Caco-2 (cell line): ENCODE measurements around the gene CCDC3. TPM values are rescaled to one million over a fixed set of nuclear protein-coding genes. Genes with fewer than 3 reads are reported as not detected.
"Not testable (repeated sequence)": the region's sequence is repeated elsewhere in the genome, so short reads cannot be mapped to it uniquely, and the experiment has no call there.

Experiments
- BruUV-seq: library from RNA; stranded (reverse); fragments of 400-500 nt; replicated peaks from 2 replicates; lab custom pipeline; 2021; lab: Mats Ljungman, UMichigan
- CTCF ChIA-PET: fragments of 300-600 bp; sonication (Branson Sonifier 250); formaldehyde crosslinking; loops from one replicate; lab custom pipeline; 2022; ENCODE audit warnings: antibody characterized with exemption; lab: Charles Lee
- POLR2A ChIA-PET: fragments of 300-600 bp; sonication (Branson Sonifier 250); formaldehyde crosslinking; loops from one replicate; lab custom pipeline; 2022; ENCODE audit warnings: antibody characterized with exemption; lab: Charles Lee
- DNase-seq, 2 experiments: peaks; one replicate each; pipeline versions ENCODE4 v3.0.0 to v3.0.0-alpha.2; 2020 to 2022
- H3K27me3 ChIP-seq: replicated peaks from 2 replicates; pipeline ENCODE4 v1.6.0; 2011; ENCODE audit warnings: low read length; ENCODE audit not compliant: control insufficient read depth, insufficient read depth
- H3K36me3 ChIP-seq: 2 replicates; pipeline ENCODE4 v1.5.1; 2011; ENCODE audit warnings: low read length; ENCODE audit not compliant: control insufficient read depth, insufficient read depth
- H3K4me1 ChIP-seq: fragments of 250-450 bp; sonication (Bioruptor Pico); 2 replicates; pipeline ENCODE4 v1.5.1; 2020; ENCODE audit warnings: mild to moderate bottlenecking
- H3K4me3 ChIP-seq: 2 replicates; pipeline ENCODE4 v1.5.1; 2011; ENCODE audit warnings: low read depth, mild to moderate bottlenecking, control low read depth, low read length
- H3K9me3 ChIP-seq: fragments of 250-450 bp; sonication (Bioruptor Pico); 2 replicates; pipeline ENCODE4 v1.5.1; 2020; ENCODE audit warnings: mild to moderate bottlenecking, moderate library complexity
- H3K27ac Mint-ChIP-seq: one replicate; pipeline ENCODE4 v1.8.0; 2022; ENCODE audit warnings: mixed read lengths; ENCODE audit not compliant: unreplicated experiment
- H3K27me3 Mint-ChIP-seq: one replicate; pipeline ENCODE4 v1.8.0; 2022; ENCODE audit warnings: mixed read lengths; ENCODE audit not compliant: insufficient read depth, unreplicated experiment
- H3K36me3 Mint-ChIP-seq: one replicate; pipeline ENCODE4 v1.8.0; 2022; ENCODE audit warnings: mild to moderate bottlenecking, mixed read lengths; ENCODE audit not compliant: insufficient read depth, unreplicated experiment
- H3K4me1 Mint-ChIP-seq: one replicate; pipeline ENCODE4 v1.8.0; 2022; ENCODE audit warnings: low read depth, mixed read lengths; ENCODE audit not compliant: unreplicated experiment
- H3K4me3 Mint-ChIP-seq: one replicate; pipeline ENCODE4 v1.8.0; 2022; ENCODE audit warnings: mild to moderate bottlenecking, moderate library complexity, mixed read lengths; ENCODE audit not compliant: unreplicated experiment
- H3K9me3 Mint-ChIP-seq: one replicate; pipeline ENCODE4 v1.8.0; 2022; ENCODE audit warnings: mixed read lengths; ENCODE audit not compliant: unreplicated experiment
- intact Hi-C: fragments of 100-400 bp; cut with micrococcal nuclease; formaldehyde crosslinking; loops from one replicate; pipeline ENCODE4 v1.10.0; 2022; ENCODE audit not compliant: unreplicated experiment
- total RNA-seq: library from RNA; stranded (reverse); gene quantifications from 2 replicates; pipeline ENCODE4 v1.2.3, GENCODE V29; 2022
- TF ChIP-seq, protein P1 (sequence below), 2 experiments: fragments of 200-600 bp in 1 of 2; IDR thresholded peaks; 1 replicate in 1 of 2; 2 replicates in 1 of 2; pipeline versions ENCODE4 v1.5.1 to v1.8.0; 2011 to 2022; ENCODE audit warnings: antibody characterized with exemption in 1 of 2, control low read depth in 1 of 2, inconsistent platforms in 1 of 2, low read depth in 1 of 2, low read length in 1 of 2, mild to moderate bottlenecking in 1 of 2, moderate library complexity in 1 of 2; ENCODE audit not compliant: insufficient read depth in 1 of 2, severe bottlenecking in 1 of 2, unreplicated experiment in 1 of 2

CCDC3 gene
- total RNA-seq, 1 experiment from 2014 or later: 3.2 TPM

DNA sequence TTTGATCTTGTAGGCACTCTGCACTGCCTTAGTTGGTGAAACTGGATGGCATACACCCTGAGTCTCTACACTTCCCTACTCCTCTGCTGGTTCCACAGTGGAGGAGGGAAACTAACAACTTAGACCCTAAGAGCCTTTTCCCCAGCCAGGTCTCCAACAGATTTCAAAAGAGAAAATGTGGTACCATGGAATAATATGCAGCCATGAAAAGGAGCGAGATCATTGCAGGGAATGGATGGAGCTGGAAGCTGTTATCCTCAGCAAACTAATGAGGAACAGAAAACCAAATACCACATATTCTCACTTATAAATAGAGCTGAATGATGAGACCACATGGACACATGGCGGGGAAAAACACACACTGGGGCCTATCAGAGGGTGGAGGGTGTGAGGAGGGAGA is 36.3 kb upstream of the CCDC3 start:
- TF ChIP-seq, protein P1, sequence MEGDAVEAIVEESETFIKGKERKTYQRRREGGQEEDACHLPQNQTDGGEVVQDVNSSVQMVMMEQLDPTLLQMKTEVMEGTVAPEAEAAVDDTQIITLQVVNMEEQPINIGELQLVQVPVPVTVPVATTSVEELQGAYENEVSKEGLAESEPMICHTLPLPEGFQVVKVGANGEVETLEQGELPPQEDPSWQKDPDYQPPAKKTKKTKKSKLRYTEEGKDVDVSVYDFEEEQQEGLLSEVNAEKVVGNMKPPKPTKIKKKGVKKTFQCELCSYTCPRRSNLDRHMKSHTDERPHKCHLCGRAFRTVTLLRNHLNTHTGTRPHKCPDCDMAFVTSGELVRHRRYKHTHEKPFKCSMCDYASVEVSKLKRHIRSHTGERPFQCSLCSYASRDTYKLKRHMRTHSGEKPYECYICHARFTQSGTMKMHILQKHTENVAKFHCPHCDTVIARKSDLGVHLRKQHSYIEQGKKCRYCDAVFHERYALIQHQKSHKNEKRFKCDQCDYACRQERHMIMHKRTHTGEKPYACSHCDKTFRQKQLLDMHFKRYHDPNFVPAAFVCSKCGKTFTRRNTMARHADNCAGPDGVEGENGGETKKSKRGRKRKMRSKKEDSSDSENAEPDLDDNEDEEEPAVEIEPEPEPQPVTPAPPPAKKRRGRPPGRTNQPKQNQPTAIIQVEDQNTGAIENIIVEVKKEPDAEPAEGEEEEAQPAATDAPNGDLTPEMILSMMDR (IDR thresholded peaks at IDR 0.05; ENCODE audit: insufficient read depth in 1 of 2, low read depth in 1 of 2, low read length in 1 of 2, severe bottlenecking in 1 of 2, unreplicated experiment in 1 of 2): no peak
- no peak overlapping the region for H3K4me3 ChIP-seq
- H3K27me3 Mint-ChIP-seq: peaks cover 4% of the 10 kb centered on the region
- no peaks in the 10 kb centered on the region for H3K4me1 Mint-ChIP-seq
- no peaks in the 10 kb centered on the region for H3K27me3 ChIP-seq
- H3K36me3 Mint-ChIP-seq: no peaks in the 10 kb centered on the region
- no peaks in the 10 kb centered on the region for H3K9me3 Mint-ChIP-seq
- ChIA-PET POLR2A (no interaction called here), CTCF (no interaction called here)
- H3K4me1 ChIP-seq: peaks cover 9% of the 10 kb centered on the region
- no peak overlapping the region for H3K27ac Mint-ChIP-seq
- no TSS peak for BruUV-seq
- H3K4me3 Mint-ChIP-seq: no peak overlapping the region
- DNase-seq: no peak
- H3K9me3 ChIP-seq: no peaks in the 10 kb centered on the region; the same call in 1 of the 2 replicates
- H3K36me3 ChIP-seq: no peaks in the 10 kb centered on the region
- intact Hi-C loops: no loop called here

DNA sequence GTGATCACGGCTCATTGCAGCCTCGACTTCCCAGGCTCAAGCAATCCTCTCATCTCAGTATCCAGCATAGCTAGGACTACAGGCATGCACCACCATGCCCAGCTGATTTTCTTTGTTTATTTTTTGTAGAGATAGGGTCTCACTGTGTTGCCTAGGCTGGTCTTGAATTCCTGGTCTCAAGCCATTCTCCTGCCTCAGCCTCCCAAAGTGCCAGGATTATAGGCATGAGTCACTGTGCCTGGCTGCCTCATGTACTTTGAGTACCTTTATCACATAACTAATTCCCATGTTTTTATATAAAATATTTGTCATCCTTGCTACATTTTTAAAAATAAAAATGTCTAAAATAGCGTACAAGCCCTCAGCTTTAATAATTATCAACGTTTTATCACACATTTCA is 35.3 kb upstream of the CCDC3 start:
- Mint-ChIP-seq H3K27me3 (peaks cover 10% of the 10 kb centered on the region), H3K36me3 (no peaks in the 10 kb centered on the region), H3K4me1 (no peaks in the 10 kb centered on the region), H3K4me3 (no peak overlapping the region), H3K27ac (no peak overlapping the region), H3K9me3 (no peaks in the 10 kb centered on the region)
- ChIA-PET POLR2A (interaction anchor here (0.5 kb wide), 1 partner anchor 55 kb away, joined by 7 read pairs; no protein-coding TSS in a partner anchor), CTCF (no interaction called here)
- H3K4me1 ChIP-seq: peaks cover 9% of the 10 kb centered on the region
- no TSS peak for BruUV-seq
- no peaks in the 10 kb centered on the region for H3K27me3 ChIP-seq
- H3K4me3 ChIP-seq: no peak overlapping the region
- intact Hi-C loops: no loop called here
- no peak for DNase-seq
- no peaks in the 10 kb centered on the region for H3K36me3 ChIP-seq
- no peaks in the 10 kb centered on the region; the same call in 1 of the 2 replicates for H3K9me3 ChIP-seq
- TF ChIP-seq, protein P1 (IDR thresholded peaks at IDR 0.05; ENCODE audit: insufficient read depth in 1 of 2, low read depth in 1 of 2, low read length in 1 of 2, severe bottlenecking in 1 of 2, unreplicated experiment in 1 of 2): no peak

DNA sequence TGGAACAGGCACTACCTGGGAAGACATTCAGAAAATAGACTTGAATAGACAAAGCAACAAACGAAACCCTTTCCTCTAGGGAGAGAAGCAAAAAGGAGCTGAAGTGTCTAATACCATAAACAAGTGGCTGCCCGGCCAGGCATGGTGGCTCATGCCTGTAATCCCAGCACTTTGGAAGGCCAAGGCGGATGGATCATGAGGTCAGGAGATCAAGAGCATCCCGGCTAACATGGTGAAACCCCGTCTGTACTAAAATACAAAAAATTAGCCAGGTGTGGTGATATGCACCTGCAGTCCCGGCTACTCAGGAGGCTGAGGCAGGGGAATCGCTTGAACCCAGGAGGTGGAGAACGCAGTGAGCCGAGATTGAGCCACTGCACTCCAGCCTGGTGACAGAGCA is 34.2 kb upstream of the CCDC3 start:
- H3K36me3 ChIP-seq, CTCF ChIA-PET, H3K27me3 ChIP-seq, H3K36me3 Mint-ChIP-seq, H3K4me3 ChIP-seq, BruUV-seq, H3K4me3 Mint-ChIP-seq, H3K9me3 Mint-ChIP-seq, intact Hi-C loops, POLR2A ChIA-PET, H3K27ac Mint-ChIP-seq, DNase-seq, H3K4me1 ChIP-seq, H3K9me3 ChIP-seq, H3K4me1 Mint-ChIP-seq: not testable (repeated sequence)
- peaks cover 16% of the 10 kb centered on the region for H3K27me3 Mint-ChIP-seq

DNA sequence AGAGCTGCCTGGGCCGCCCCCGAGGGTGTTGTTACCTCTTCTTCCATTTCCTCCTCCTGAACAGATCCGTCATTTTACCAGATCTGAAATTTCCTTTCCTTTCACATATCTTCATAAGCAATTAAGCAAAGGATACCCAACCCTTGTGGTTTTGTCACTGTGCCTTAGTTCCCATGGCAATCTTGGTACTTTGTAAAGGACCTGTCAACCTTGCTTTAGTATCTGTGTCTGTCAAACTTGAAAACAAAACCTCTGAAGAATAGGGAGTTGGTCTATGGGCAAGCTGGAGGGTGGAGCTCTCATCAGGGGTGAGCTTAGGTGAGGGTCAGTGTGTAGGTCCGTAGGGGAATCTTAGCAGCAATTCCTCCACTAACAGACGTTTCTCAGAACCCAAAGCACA is 25.4 kb upstream of the CCDC3 start:
- BruUV-seq: no TSS peak
- H3K4me1 ChIP-seq: no peaks in the 10 kb centered on the region
- H3K4me3 Mint-ChIP-seq: no peak overlapping the region
- TF ChIP-seq, protein P1 (IDR thresholded peaks at IDR 0.05; ENCODE audit: insufficient read depth in 1 of 2, low read depth in 1 of 2, low read length in 1 of 2, severe bottlenecking in 1 of 2, unreplicated experiment in 1 of 2): no peak
- no peaks in the 10 kb centered on the region for H3K36me3 ChIP-seq
- H3K9me3 ChIP-seq: no peaks in the 10 kb centered on the region
- ChIA-PET CTCF (interaction anchor here (0.7 kb wide), 1 partner anchor 320 kb away, joined by 3 read pairs; no protein-coding TSS in a partner anchor), POLR2A (no interaction called here)
- H3K36me3 Mint-ChIP-seq: no peaks in the 10 kb centered on the region
- no peak overlapping the region for H3K4me3 ChIP-seq
- intact Hi-C loops: no loop called here
- no peak overlapping the region for H3K27ac Mint-ChIP-seq
- no peaks in the 10 kb centered on the region for H3K4me1 Mint-ChIP-seq
- H3K9me3 Mint-ChIP-seq: peaks cover 8% of the 10 kb centered on the region
- H3K27me3 ChIP-seq: no peaks in the 10 kb centered on the region
- DNase-seq: no peak
- peaks cover 26% of the 10 kb centered on the region for H3K27me3 Mint-ChIP-seq
